NCI-H82 treated with DMSO at 0.1 percent for 48 hours (cell line): ENCODE results near the gene PDK1.
"Not testable (repeated sequence)": the region's sequence is repeated elsewhere in the genome, so short reads cannot be mapped to it uniquely, and the experiment has no call there.

Experiments used
- DNase-seq: peaks from one replicate; lab custom pipeline; 2025; ENCODE audit not compliant: unreplicated experiment; lab: John Stamatoyannopoulos, UW

The PDK1 gene

GRCh38 chr2:172555522-172556283, at the start of gene PDK1:
PDK1 (plus strand) TSS chr2:172556090; CDS start chr2:172556151, 61 bp downstream.
- peak; percentile 74 for DNase-seq

- DNase-seq: no peak
Measured at GRCh38 chr2:172507199-172507598, 48.7 kb upstream of the PDK1 start.

- no peak for DNase-seq
Measured at GRCh38 chr2:172510088-172510487, 45.8 kb upstream of the PDK1 start.

GRCh38 chr2:172510548-172510947, 45.3 kb upstream of the PDK1 start:
- no peak for DNase-seq

- no peak for DNase-seq
Measured at GRCh38 chr2:172512810-172513523, 42.9 kb upstream of the PDK1 start.

- DNase-seq: no peak
Measured at GRCh38 chr2:172513524-172513900, 42.4 kb upstream of the PDK1 start.

- no peak for DNase-seq
Measured at GRCh38 chr2:172513935-172514586, 41.8 kb upstream of the PDK1 start.

- DNase-seq: no peak
Measured at GRCh38 chr2:172516299-172516698, 39.6 kb upstream of the PDK1 start.

GRCh38 chr2:172518995-172519394, 36.9 kb upstream of the PDK1 start:
- DNase-seq: no peak

- DNase-seq: no peak
Measured at GRCh38 chr2:172525601-172526000, 30.3 kb upstream of the PDK1 start.

GRCh38 chr2:172531309-172531708, 24.6 kb upstream of the PDK1 start:
- no peak for DNase-seq

GRCh38 chr2:172532461-172532860, 23.4 kb upstream of the PDK1 start:
- not testable (repeated sequence) for DNase-seq

- DNase-seq: no peak
Measured at GRCh38 chr2:172533687-172534086, 22.2 kb upstream of the PDK1 start.

- DNase-seq: no peak
Measured at GRCh38 chr2:172535119-172535518, 20.8 kb upstream of the PDK1 start.

GRCh38 chr2:172537851-172538250, 18.0 kb upstream of the PDK1 start:
- DNase-seq: not testable (repeated sequence)

- DNase-seq: no peak
Measured at GRCh38 chr2:172539767-172540166, 16.1 kb upstream of the PDK1 start.

GRCh38 chr2:172540421-172540820, 15.5 kb upstream of the PDK1 start:
- DNase-seq: no peak

- no peak for DNase-seq
Measured at GRCh38 chr2:172545408-172546075, 10.3 kb upstream of the PDK1 start.

- DNase-seq: no peak
Measured at GRCh38 chr2:172549131-172549530, 6.8 kb upstream of the PDK1 start.

- DNase-seq: not testable (repeated sequence)
Measured at GRCh38 chr2:172549802-172550201, 6.1 kb upstream of the PDK1 start.

- DNase-seq: no peak
Measured at GRCh38 chr2:172550419-172550818, 5.5 kb upstream of the PDK1 start.
